SH-SY5Y (cell line): Measurements from ENCODE around the gene PPP2R1B.

Experiments
- GATA2 ChIP-seq: IDR thresholded peaks from 2 replicates; pipeline ENCODE4 v1.6.1; 2011; ENCODE audit warnings: mild to moderate bottlenecking, low read depth, low read length
- GATA3 ChIP-seq: IDR thresholded peaks from 2 replicates; pipeline ENCODE4 v1.6.1; 2011; ENCODE audit warnings: low read depth, mild to moderate bottlenecking, low read length, moderate library complexity

DNA sequence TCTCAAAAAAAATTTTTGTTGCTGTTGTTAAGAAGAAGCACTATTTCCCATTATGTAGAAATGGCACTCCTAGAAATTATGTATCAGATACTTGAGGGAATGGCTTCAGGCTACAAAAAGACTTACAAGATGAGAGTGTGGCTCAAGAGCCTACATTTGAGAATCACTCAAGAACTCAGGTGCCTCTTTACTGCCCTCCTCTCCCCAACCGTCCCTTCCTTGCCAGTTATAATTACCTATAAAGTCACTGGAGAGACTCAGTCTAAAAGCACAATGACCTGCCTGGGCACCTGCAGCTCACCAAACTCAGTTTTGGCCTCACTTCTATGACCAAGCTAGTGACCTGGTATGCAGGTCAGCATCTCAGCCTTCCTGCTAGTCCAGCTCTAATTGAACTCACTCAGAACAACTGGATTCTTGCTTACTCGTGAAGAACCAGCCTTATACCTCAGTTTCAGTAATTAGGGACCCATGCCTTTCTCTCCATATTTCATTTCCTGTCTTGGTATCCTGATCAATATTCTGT is 41.9 kb upstream of the PPP2R1B start:
- TF ChIP-seq GATA2 = no peak
- TF ChIP-seq GATA3 = no peak
